Osteoblast (primary cell): Measurements from ENCODE around the gene DBNL. TPM values are rescaled to one million over a fixed set of nuclear protein-coding genes. Genes with fewer than 3 reads are reported as not detected.

Source experiments
- DNase-seq: peaks from one replicate; pipeline ENCODE4 v3.0.0; 2011; ENCODE audit warnings: low spot score, mixed read lengths; ENCODE audit not compliant: insufficient read length; ENCODE audit errors: missing footprints
- H2AFZ ChIP-seq: 2 replicates; pipeline ENCODE4 v1.6.0; 2011; ENCODE audit warnings: mild to moderate bottlenecking, low read length
- H3K27ac ChIP-seq: 2 replicates; pipeline ENCODE4 v1.5.1; 2011; ENCODE audit warnings: mild to moderate bottlenecking, low read depth, low read length, moderate library complexity
- H3K27me3 ChIP-seq: 2 replicates; pipeline ENCODE4 v1.6.0; 2012; ENCODE audit warnings: mild to moderate bottlenecking, control low read depth, inconsistent platforms, low read length, moderate library complexity; ENCODE audit not compliant: insufficient read depth
- H3K36me3 ChIP-seq: 2 replicates; pipeline ENCODE4 v1.5.1; 2011; ENCODE audit warnings: mild to moderate bottlenecking, low read length, control low read depth, moderate library complexity; ENCODE audit not compliant: insufficient read depth
- H3K4me1 ChIP-seq: 2 replicates; pipeline ENCODE4 v1.5.1; 2011; ENCODE audit warnings: mild to moderate bottlenecking, low read length, control low read depth, moderate library complexity; ENCODE audit not compliant: insufficient read depth
- H3K4me2 ChIP-seq: 2 replicates; pipeline ENCODE4 v1.6.0; 2011; ENCODE audit warnings: mild to moderate bottlenecking, low read length; ENCODE audit not compliant: insufficient read depth
- H3K4me3 ChIP-seq: fragments of 200-600 bp; sonication (generic); 3 replicates; pipeline ENCODE4 v1.5.1; 2012; ENCODE audit warnings: mild to moderate bottlenecking, low read length, inconsistent platforms; ENCODE audit not compliant: insufficient read depth
- H3K79me2 ChIP-seq: 2 replicates; pipeline ENCODE4 v1.6.0; 2012; ENCODE audit warnings: mild to moderate bottlenecking, low read length, control low read depth, inconsistent platforms; ENCODE audit not compliant: insufficient read depth
- H3K9me3 ChIP-seq: 2 replicates; pipeline ENCODE4 v1.5.1; 2011; ENCODE audit warnings: low read depth, low read length, control low read depth
- H4K20me1 ChIP-seq: 2 replicates; pipeline ENCODE4 v1.6.0; 2012; ENCODE audit warnings: mild to moderate bottlenecking, low read length, control low read depth; ENCODE audit not compliant: insufficient read depth
- CTCF ChIP-seq: IDR thresholded peaks from 2 replicates; pipeline ENCODE4 v1.5.1; 2011; ENCODE audit warnings: mild to moderate bottlenecking, low read depth, low read length, moderate library complexity; ENCODE audit errors: extremely low read depth
- total RNA-seq: library from RNA; depleted of rRNA; stranded (reverse); fragments of >200 nt; gene quantifications from 2 replicates; pipeline ENCODE4 v1.2.3, GENCODE V29; 2012

Gene DBNL
- total RNA-seq, 1 donor: 105 TPM

GRCh38 chr7:44102846-44103565 lies 58.5 kb downstream of the DBNL start:
- peak overlapping the region; percentile 20 for H2AFZ ChIP-seq
- H4K20me1 ChIP-seq: peaks cover 21% of the 10 kb centered on the region
- no peak for TF ChIP-seq CTCF
- DNase-seq: peak; percentile 80
- no peaks in the 10 kb centered on the region for H3K9me3 ChIP-seq
- no peaks in the 10 kb centered on the region for H3K27me3 ChIP-seq
- H3K4me2 ChIP-seq: peak overlapping the region; percentile 11
- H3K4me3 ChIP-seq: no peak overlapping the region
- peak overlapping the region; percentile 95 for H3K27ac ChIP-seq
- peaks cover 55% of the 10 kb centered on the region for H3K4me1 ChIP-seq
- H3K36me3 ChIP-seq: peaks cover 17% of the 10 kb centered on the region
- H3K79me2 ChIP-seq: peaks cover 35% of the 10 kb centered on the region

GRCh38 chr7:44103566-44103922 lies 59.0 kb downstream of the DBNL start:
- H3K36me3 ChIP-seq: peaks cover 22% of the 10 kb centered on the region
- H3K27ac ChIP-seq: peak overlapping the region; percentile 95
- no peak overlapping the region for H2AFZ ChIP-seq
- peak; percentile 86 for DNase-seq
- no peaks in the 10 kb centered on the region for H3K27me3 ChIP-seq
- peaks cover 55% of the 10 kb centered on the region for H3K4me1 ChIP-seq
- peaks cover 26% of the 10 kb centered on the region for H4K20me1 ChIP-seq
- no peak overlapping the region for H3K4me3 ChIP-seq
- peaks cover 40% of the 10 kb centered on the region for H3K79me2 ChIP-seq
- no peak for TF ChIP-seq CTCF
- H3K9me3 ChIP-seq: no peaks in the 10 kb centered on the region
- no peak overlapping the region for H3K4me2 ChIP-seq

- no peak for TF ChIP-seq CTCF
Measured at GRCh38 chr7:44103923-44104859, 59.7 kb downstream of the DBNL start, which contains the start of gene AEBP1. Gene AEBP1, plus strand, starts transcription at chr7:44104345. Its CDS starts 321 bp downstream, at chr7:44104666.

More at GRCh38 chr7:44103923-44104859, 59.7 kb downstream of the DBNL start, which contains the start of gene AEBP1:
- peaks cover 28% of the 10 kb centered on the region for H3K36me3 ChIP-seq
- H3K79me2 ChIP-seq: peaks cover 46% of the 10 kb centered on the region
- peaks cover 31% of the 10 kb centered on the region for H4K20me1 ChIP-seq
- peak; percentile 93 for DNase-seq
- H2AFZ ChIP-seq: peak within 1 kb of the TSS; percentile 60
- H3K4me3 ChIP-seq: peak within 1 kb of the TSS; percentile 93
- peak within 1 kb of the TSS; percentile 96 for H3K27ac ChIP-seq
- peak within 1 kb of the TSS; percentile 100 for H3K4me2 ChIP-seq
- H3K27me3 ChIP-seq: no peaks in the 10 kb centered on the region
- H3K4me1 ChIP-seq: peaks cover 55% of the 10 kb centered on the region
- no peaks in the 10 kb centered on the region for H3K9me3 ChIP-seq
